Measurements from ENCODE around the gene GK2.

The GK2 gene

DNA sequence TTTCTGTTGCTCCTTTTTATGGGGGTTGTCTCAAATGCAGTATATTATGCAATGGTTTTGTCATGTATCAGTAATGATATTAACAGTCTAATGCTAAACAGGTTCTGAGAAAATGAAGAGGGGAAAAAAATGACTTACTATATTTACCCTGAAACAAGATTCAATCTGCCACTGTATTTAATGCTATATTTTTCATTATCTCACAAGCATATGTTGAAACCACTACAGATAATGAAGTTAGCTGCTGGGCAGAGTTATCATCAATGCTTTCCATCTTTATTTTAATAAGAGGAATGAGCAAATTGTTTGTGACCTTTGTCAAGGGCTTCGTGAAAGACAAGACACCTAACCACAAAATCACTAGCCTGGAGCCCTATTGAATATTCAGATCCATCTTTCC lies 49.6 kb downstream of the GK2 start:
- TF ChIP-seq, protein P1, sequence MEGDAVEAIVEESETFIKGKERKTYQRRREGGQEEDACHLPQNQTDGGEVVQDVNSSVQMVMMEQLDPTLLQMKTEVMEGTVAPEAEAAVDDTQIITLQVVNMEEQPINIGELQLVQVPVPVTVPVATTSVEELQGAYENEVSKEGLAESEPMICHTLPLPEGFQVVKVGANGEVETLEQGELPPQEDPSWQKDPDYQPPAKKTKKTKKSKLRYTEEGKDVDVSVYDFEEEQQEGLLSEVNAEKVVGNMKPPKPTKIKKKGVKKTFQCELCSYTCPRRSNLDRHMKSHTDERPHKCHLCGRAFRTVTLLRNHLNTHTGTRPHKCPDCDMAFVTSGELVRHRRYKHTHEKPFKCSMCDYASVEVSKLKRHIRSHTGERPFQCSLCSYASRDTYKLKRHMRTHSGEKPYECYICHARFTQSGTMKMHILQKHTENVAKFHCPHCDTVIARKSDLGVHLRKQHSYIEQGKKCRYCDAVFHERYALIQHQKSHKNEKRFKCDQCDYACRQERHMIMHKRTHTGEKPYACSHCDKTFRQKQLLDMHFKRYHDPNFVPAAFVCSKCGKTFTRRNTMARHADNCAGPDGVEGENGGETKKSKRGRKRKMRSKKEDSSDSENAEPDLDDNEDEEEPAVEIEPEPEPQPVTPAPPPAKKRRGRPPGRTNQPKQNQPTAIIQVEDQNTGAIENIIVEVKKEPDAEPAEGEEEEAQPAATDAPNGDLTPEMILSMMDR (IDR thresholded peaks at IDR 0.05) = no peak

DNA sequence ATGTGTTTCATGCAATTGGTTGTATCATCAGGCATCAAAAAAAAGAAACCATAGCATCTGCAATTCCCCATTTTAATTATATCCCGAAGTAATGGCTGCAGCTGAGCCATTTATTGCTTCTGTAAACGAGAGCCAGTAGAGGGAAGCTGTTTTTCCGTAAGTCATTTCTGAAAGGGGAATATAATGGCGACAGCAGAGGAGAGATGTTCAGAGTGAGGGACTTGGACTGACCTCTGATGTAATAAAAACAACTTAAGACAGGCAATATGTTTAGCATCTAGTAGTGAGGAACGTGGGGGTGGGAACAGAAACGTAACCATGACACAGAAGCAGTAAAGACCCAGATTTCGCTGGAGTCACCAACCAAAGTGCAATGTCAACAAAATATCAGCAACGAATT lies 50.7 kb downstream of the GK2 start:
- TF ChIP-seq, protein P1 (IDR thresholded peaks at IDR 0.05) = no peak
